ENCODE results near the gene CLDN2.

GRCh38 chrX:106905064-106905708 is 15.0 kb upstream of the CLDN2 start:
- TF ChIP-seq EZH2 (IDR thresholded peaks at IDR 0.05) (no peak), POLR2AphosphoS5 (IDR thresholded peaks at IDR 0.05; ENCODE audit: borderline replicate concordance, low read depth, low read length) (no peak)
